ENCODE data around the gene RAB3GAP2.
"Not testable (repeated sequence)": the region's sequence is repeated elsewhere in the genome, so short reads cannot be mapped to it uniquely, and the experiment has no call there.

The RAB3GAP2 gene

GRCh38 chr1:220219865-220220698, 52.2 kb downstream of the RAB3GAP2 start:
- no peak overlapping the region for H3K4me3 ChIP-seq (ENCODE audit: low read depth in 1 of 2, low read length in 2 of 2)
- no peaks in the 10 kb centered on the region for H3K36me3 ChIP-seq (ENCODE audit: insufficient read depth, low read length)
- no peak overlapping the region for H3K27ac ChIP-seq (ENCODE audit: low read depth, low read length)
- H3K4me1 ChIP-seq (ENCODE audit: insufficient read depth, low read length) = peaks cover 6% of the 10 kb centered on the region
- no peak overlapping the region for H3K9ac ChIP-seq (ENCODE audit: low read length)
- no peaks in the 10 kb centered on the region for H3K27me3 ChIP-seq (ENCODE audit: control insufficient read depth in 1 of 2, insufficient read depth in 2 of 2, low read length in 2 of 2)
- H3K9me3 ChIP-seq (ENCODE audit: low read length) = no peaks in the 10 kb centered on the region

- no peaks in the 10 kb centered on the region for H3K9me3 ChIP-seq (ENCODE audit: low read length)
- no peak overlapping the region for H3K4me3 ChIP-seq (ENCODE audit: low read depth in 1 of 2, low read length in 2 of 2)
- no peaks in the 10 kb centered on the region for H3K36me3 ChIP-seq (ENCODE audit: insufficient read depth, low read length)
- H3K27me3 ChIP-seq (ENCODE audit: control insufficient read depth in 1 of 2, insufficient read depth in 2 of 2, low read length in 2 of 2) = no peaks in the 10 kb centered on the region
- H3K27ac ChIP-seq (ENCODE audit: low read depth, low read length) = no peak overlapping the region
- H3K9ac ChIP-seq (ENCODE audit: low read length) = no peak overlapping the region
- H3K4me1 ChIP-seq (ENCODE audit: insufficient read depth, low read length) = no peaks in the 10 kb centered on the region
Observed at GRCh38 chr1:220219136-220219442, 53.2 kb downstream of the RAB3GAP2 start.

GRCh38 chr1:220218397-220219135, 53.7 kb downstream of the RAB3GAP2 start:
- H3K9ac ChIP-seq (ENCODE audit: low read length); H3K9me3 ChIP-seq (ENCODE audit: low read length): not testable (repeated sequence)

GRCh38 chr1:220217383-220217988, 54.8 kb downstream of the RAB3GAP2 start:
- no peaks in the 10 kb centered on the region for H3K9me3 ChIP-seq (ENCODE audit: low read length)
- no peak overlapping the region for H3K9ac ChIP-seq (ENCODE audit: low read length)
- H3K27me3 ChIP-seq (ENCODE audit: control insufficient read depth in 1 of 2, insufficient read depth in 2 of 2, low read length in 2 of 2) = no peaks in the 10 kb centered on the region
- no peak overlapping the region for H3K4me3 ChIP-seq (ENCODE audit: low read depth in 1 of 2, low read length in 2 of 2)
- H3K36me3 ChIP-seq (ENCODE audit: insufficient read depth, low read length) = no peaks in the 10 kb centered on the region
- no peak overlapping the region for H3K27ac ChIP-seq (ENCODE audit: low read depth, low read length)
- no peaks in the 10 kb centered on the region for H3K4me1 ChIP-seq (ENCODE audit: insufficient read depth, low read length)

More at GRCh38 chr1:220218397-220219135, 53.7 kb downstream of the RAB3GAP2 start:
- H3K27me3 ChIP-seq (ENCODE audit: control insufficient read depth in 1 of 2, insufficient read depth in 2 of 2, low read length in 2 of 2); H3K4me3 ChIP-seq (ENCODE audit: low read depth in 1 of 2, low read length in 2 of 2); H3K36me3 ChIP-seq (ENCODE audit: insufficient read depth, low read length); H3K4me1 ChIP-seq (ENCODE audit: insufficient read depth, low read length); H3K27ac ChIP-seq (ENCODE audit: low read depth, low read length): not testable (repeated sequence)

GRCh38 chr1:220213382-220213983, 58.8 kb downstream of the RAB3GAP2 start:
- H3K4me1 ChIP-seq (ENCODE audit: insufficient read depth, low read length) = no peaks in the 10 kb centered on the region
- no peaks in the 10 kb centered on the region for H3K9me3 ChIP-seq (ENCODE audit: low read length)
- H3K27ac ChIP-seq (ENCODE audit: low read depth, low read length) = no peak overlapping the region

GRCh38 chr1:220207411-220207810, 64.8 kb downstream of the RAB3GAP2 start:
- Histone ChIP-seq H3K9ac (ENCODE audit: low read length) (no peak overlapping the region), H3K27me3 (ENCODE audit: control insufficient read depth in 1 of 2, insufficient read depth in 2 of 2, low read length in 2 of 2) (no peaks in the 10 kb centered on the region), H3K27ac (ENCODE audit: low read depth, low read length) (no peak overlapping the region), H3K36me3 (ENCODE audit: insufficient read depth, low read length) (peaks cover 30% of the 10 kb centered on the region), H3K4me3 (ENCODE audit: low read depth in 1 of 2, low read length in 2 of 2) (no peak overlapping the region), H3K9me3 (ENCODE audit: low read length) (no peaks in the 10 kb centered on the region), H3K4me1 (ENCODE audit: insufficient read depth, low read length) (no peaks in the 10 kb centered on the region)

More at GRCh38 chr1:220213382-220213983, 58.8 kb downstream of the RAB3GAP2 start:
- no peak overlapping the region for H3K9ac ChIP-seq (ENCODE audit: low read length)
- no peak overlapping the region for H3K4me3 ChIP-seq (ENCODE audit: low read depth in 1 of 2, low read length in 2 of 2)
- peaks cover 13% of the 10 kb centered on the region for H3K36me3 ChIP-seq (ENCODE audit: insufficient read depth, low read length)
- no peaks in the 10 kb centered on the region for H3K27me3 ChIP-seq (ENCODE audit: control insufficient read depth in 1 of 2, insufficient read depth in 2 of 2, low read length in 2 of 2)

GRCh38 chr1:220204758-220205157, 67.5 kb downstream of the RAB3GAP2 start:
- H3K9ac ChIP-seq (ENCODE audit: low read length); H3K27me3 ChIP-seq (ENCODE audit: control insufficient read depth in 1 of 2, insufficient read depth in 2 of 2, low read length in 2 of 2); H3K27ac ChIP-seq (ENCODE audit: low read depth, low read length); H3K9me3 ChIP-seq (ENCODE audit: low read length); H3K4me1 ChIP-seq (ENCODE audit: insufficient read depth, low read length); H3K4me3 ChIP-seq (ENCODE audit: low read depth in 1 of 2, low read length in 2 of 2): not testable (repeated sequence)
- H3K36me3 ChIP-seq (ENCODE audit: insufficient read depth, low read length) = peaks cover 35% of the 10 kb centered on the region

- H3K4me3 ChIP-seq (ENCODE audit: low read depth in 1 of 2, low read length in 2 of 2) = no peak overlapping the region
- H3K36me3 ChIP-seq (ENCODE audit: insufficient read depth, low read length) = peaks cover 35% of the 10 kb centered on the region
- H3K9me3 ChIP-seq (ENCODE audit: low read length) = no peaks in the 10 kb centered on the region
- H3K4me1 ChIP-seq (ENCODE audit: insufficient read depth, low read length) = no peaks in the 10 kb centered on the region
- H3K27me3 ChIP-seq (ENCODE audit: control insufficient read depth in 1 of 2, insufficient read depth in 2 of 2, low read length in 2 of 2) = no peaks in the 10 kb centered on the region
- no peak overlapping the region for H3K9ac ChIP-seq (ENCODE audit: low read length)
- no peak overlapping the region for H3K27ac ChIP-seq (ENCODE audit: low read depth, low read length)
Observed at GRCh38 chr1:220203816-220204215, 68.4 kb downstream of the RAB3GAP2 start.

GRCh38 chr1:220198186-220199005, 73.9 kb downstream of the RAB3GAP2 start:
- Histone ChIP-seq H3K27ac (ENCODE audit: low read depth, low read length) (no peak overlapping the region), H3K4me1 (ENCODE audit: insufficient read depth, low read length) (no peaks in the 10 kb centered on the region), H3K9ac (ENCODE audit: low read length) (no peak overlapping the region), H3K4me3 (ENCODE audit: low read depth in 1 of 2, low read length in 2 of 2) (no peak overlapping the region), H3K27me3 (ENCODE audit: control insufficient read depth in 1 of 2, insufficient read depth in 2 of 2, low read length in 2 of 2) (no peaks in the 10 kb centered on the region), H3K9me3 (ENCODE audit: low read length) (no peaks in the 10 kb centered on the region), H3K36me3 (ENCODE audit: insufficient read depth, low read length) (peaks cover 29% of the 10 kb centered on the region)

- Histone ChIP-seq H3K36me3 (ENCODE audit: insufficient read depth, low read length) (peaks cover 41% of the 10 kb centered on the region), H3K9ac (ENCODE audit: low read length) (no peak overlapping the region), H3K9me3 (ENCODE audit: low read length) (no peaks in the 10 kb centered on the region), H3K4me3 (ENCODE audit: low read depth in 1 of 2, low read length in 2 of 2) (no peak overlapping the region), H3K4me1 (ENCODE audit: insufficient read depth, low read length) (no peaks in the 10 kb centered on the region), H3K27me3 (ENCODE audit: control insufficient read depth in 1 of 2, insufficient read depth in 2 of 2, low read length in 2 of 2) (no peaks in the 10 kb centered on the region), H3K27ac (ENCODE audit: low read depth, low read length) (no peak overlapping the region)
Observed at GRCh38 chr1:220195701-220196100, 76.6 kb downstream of the RAB3GAP2 start.
